GOT3 (cell line): Measurements from ENCODE around the gene IL1R1.
"Not testable (repeated sequence)": the region's sequence is repeated elsewhere in the genome, so short reads cannot be mapped to it uniquely, and the experiment has no call there.

Experiments used
- DNase-seq: peaks from one replicate; lab custom pipeline; 2025; ENCODE audit warnings: mixed read lengths; lab: John Stamatoyannopoulos, UW

IL1R1 gene, protein sequence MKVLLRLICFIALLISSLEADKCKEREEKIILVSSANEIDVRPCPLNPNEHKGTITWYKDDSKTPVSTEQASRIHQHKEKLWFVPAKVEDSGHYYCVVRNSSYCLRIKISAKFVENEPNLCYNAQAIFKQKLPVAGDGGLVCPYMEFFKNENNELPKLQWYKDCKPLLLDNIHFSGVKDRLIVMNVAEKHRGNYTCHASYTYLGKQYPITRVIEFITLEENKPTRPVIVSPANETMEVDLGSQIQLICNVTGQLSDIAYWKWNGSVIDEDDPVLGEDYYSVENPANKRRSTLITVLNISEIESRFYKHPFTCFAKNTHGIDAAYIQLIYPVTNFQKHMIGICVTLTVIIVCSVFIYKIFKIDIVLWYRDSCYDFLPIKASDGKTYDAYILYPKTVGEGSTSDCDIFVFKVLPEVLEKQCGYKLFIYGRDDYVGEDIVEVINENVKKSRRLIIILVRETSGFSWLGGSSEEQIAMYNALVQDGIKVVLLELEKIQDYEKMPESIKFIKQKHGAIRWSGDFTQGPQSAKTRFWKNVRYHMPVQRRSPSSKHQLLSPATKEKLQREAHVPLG

GRCh38 chr2:102141970-102142828 lies at the start of gene IL1R1:
IL1R1 (plus strand) TSS chr2:102142746; CDS start chr2:102157725, 14,979 bp downstream.
- DNase-seq = peak; percentile 43

- DNase-seq = no peak
Observed at GRCh38 chr2:102093662-102094061, 48.9 kb upstream of the IL1R1 start.

DNA sequence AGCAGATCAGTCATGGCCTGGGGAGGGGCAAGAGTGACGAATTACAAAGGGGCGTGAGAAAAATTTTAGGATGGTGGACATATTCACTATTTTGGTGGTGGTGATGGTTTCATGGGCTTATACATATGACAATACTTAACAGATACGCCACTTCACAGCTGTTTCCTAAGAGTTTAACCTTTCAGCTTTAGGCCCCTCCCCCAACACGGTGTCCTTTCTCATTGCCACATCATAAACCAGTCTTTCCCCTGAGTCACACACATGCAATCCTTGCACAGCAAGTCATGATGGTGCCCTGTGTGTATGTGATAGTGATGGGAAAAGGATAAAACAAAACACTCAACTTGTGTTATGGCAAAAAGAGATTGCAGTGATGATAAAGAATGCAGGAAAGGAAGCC lies 47.6 kb upstream of the IL1R1 start:
- DNase-seq = no peak

DNA sequence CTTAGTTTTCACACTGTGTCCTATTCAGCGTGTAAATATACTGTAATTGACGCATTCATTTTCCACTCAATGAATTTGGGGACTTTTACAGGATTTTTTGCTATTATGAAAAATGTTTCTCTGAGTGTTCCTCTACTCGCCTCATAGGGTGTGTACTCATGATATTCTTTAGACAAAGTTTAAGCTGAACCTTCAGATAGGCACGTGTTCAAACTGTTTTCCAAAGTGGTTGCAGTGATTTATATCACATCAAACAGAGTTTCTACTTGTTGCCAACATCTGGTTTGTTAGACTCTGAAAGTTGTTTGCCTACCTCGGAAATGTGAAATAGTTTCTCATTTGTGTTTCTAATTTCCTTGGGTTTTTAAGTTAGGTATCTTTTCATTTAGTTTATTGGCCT lies 46.4 kb upstream of the IL1R1 start:
- no peak for DNase-seq

DNA sequence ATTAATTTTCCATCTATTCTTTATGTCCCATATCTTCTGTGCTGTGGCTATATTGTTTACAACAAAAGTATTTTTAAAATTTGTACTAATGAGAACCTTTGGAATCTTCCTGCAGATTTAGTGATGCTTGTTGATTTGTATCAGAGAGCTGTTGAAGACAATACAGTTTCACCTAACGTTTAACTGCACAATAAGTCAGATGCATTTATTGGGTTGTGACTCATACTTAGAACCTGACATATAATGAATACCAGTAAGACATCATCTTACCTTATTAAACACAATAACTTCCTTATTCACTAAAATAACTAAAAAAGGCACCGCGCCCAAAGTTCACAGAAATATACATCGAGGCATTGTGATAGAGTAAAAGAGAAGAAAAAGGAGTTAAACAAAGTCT lies 43.8 kb upstream of the IL1R1 start:
- DNase-seq = no peak

DNA sequence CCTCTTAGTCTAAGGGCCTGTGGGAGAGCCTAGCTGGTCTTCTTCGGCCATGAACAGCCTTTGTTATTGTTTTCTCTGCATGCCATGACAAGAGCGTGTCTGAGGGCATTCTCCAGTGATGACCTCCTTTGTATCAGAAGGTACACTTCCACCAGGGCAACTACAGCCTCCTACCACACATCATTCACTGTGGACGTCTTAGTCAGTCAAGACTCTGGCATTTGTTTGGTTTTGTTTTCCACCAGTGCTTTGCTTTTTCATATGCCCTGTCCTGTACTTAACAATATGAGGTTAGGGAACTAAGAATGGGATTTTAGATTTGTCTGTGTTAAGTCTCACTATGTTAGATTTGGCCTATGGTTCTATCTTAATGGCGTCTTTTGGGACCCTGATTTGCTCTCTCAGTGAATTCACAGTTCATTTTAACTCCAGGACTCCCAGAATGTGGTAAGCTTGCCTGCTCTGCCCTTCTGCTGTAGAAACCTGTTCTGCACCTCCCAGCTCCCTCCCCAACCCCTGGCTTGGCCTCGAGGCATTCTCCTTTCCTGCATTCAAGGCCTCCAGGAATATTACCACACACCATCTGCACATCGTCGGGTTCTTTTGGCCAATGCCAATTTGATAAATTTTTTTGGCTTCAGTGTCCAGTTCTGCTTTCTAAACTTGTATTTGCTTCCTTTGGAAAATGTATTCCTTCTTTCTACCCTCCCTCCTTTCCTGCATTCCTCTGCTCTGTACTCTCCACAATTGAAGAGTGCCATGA lies 42.8 kb upstream of the IL1R1 start:
- no peak for DNase-seq

DNA sequence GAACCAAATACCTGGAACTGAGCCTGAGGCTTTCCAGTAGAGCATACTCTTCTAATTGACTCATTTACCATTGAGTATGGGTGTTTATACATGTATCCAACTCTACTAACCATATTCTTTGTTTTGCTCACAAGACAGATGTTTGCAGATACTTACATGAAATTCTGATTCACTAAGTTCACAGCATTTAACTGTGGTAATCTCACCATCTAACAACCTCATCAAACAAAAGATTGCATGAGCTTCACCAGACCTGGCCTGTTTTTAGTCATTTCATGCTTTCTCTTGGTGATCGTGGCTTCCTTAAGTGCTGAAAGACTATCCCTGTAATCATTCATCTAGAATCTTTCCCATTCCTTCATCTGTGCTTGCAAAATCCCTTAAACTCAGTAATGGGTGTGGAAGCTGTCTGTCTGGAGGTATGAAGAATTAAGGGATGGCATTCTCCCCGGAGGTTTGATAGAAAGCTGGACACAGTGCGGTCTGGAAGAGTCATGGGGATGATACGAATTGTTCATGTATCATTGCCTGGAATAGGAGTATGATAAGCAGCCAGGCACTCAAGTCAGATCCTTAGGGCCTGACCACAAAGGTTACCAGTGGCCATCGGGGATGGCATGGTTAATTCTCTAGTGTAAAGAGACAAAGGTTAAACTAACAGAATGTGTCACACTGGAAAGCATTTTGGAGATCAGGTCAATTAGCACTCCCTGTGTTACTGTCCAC lies 42.0 kb upstream of the IL1R1 start:
- no peak for DNase-seq

- DNase-seq = no peak
Observed at GRCh38 chr2:102101097-102101848, 41.3 kb upstream of the IL1R1 start.

DNA sequence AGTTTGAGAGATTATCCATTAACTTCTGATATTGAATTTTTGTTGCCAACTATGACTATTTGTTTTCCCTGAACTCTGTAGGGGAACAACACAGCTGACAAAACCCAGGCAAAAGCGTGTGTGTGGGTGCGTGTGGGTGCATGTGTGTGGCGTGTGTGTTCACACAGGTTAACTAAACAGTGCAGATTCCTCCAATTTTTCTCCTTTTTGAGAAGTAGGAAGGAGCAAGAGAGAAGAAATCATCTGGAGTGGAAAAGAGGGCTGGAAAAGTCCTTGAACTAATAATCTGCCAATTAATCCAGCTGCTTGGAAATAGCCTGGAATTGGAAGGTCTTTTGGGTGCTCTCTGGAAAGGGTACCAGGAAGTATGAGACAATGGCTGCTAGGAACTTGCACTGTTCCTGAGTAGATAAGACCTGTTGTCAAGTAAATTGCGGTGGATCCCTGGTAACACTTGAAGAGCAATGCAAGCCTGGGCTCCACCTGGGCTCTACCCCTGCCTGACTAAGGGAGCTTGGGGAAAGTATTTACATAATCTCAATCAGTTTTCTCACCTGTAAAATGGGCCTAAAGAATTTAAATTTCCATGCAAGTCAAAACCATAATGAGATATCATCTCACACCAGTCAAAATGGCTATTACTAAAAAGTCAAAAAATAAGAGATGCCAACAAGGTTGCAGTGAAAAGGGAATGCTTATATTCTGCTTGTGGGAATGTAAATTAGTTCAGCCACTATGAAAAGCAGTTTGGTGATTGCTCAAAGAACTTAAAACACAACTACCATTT lies 40.5 kb upstream of the IL1R1 start:
- no peak for DNase-seq

DNA sequence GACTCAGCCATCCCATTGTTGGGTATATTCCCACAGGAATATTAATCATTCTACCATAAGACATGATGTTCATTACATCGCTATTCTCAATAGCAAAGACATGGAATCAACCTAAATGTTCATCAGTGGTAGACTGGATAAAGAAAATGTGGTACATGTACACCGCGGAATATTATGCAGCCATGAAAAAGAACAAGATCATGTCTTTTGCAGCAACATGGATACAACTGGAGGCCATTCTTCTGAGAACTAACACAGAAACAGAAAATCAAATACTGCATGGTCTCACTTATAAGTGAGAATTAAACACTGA lies 40.0 kb upstream of the IL1R1 start:
- not testable (repeated sequence) for DNase-seq

DNA sequence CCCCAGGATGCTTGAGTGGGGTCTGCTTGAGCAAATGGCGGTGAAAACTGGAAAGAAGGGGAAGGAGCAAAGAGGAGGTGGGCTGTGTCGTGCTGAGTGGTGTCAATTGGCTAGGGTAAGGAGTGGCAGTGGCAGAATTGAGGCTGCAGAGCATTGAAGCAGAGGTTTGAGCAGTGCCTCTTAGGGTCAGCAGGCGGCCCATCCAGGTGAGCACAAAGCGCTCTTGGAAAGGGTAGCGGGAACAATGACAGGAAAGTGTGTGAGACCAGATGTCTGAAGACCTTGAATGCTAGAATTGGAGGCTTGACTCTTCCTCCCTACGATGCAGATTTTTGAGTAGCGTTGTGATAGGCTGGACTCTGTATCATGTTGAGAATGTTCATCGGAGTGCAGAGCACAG lies 39.3 kb upstream of the IL1R1 start:
- no peak for DNase-seq

DNA sequence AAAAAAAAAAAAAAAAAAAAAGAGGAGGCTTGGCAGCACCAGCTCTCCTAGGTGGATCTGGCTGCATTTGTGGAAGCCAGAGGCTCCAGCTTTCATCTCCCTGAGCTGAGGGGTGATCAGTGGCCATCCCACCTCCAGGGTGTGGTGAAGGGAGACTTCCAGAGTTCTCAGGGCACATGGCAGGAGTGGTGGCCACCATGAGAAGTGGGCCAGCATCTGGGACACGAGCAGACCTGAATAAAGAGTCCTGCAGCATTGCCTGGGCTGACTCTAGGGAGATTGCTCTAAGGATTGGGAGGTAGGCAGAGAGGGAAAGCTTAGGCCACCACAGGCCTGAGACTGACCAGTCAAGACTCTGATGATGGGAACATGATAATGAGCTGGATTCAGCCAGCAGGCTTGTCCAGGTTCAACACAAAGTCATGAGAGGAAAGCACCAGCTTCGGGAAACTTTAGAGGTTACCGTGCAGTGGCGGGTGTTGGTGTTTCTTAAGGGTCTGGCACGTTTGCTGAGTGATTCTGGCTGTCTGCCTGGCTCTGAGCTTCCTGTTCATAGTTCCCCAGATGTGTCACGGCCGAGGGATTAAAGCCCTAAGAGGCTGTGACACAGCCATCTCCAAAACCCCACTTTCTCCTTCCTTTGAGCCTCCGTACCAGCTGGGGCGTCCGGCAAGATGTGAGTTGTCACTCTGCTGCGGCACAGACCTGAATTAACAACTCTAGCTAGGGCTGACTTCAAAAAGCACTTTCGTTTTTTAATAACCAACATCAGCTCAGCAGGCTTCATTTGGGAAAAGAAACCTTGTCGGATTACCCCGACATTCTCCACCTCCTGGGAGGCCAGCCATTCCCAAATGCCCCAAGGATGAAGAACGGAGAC lies 38.3 kb upstream of the IL1R1 start:
- peak; percentile 31 for DNase-seq

- DNase-seq = no peak
Observed at GRCh38 chr2:102106133-102106556, 36.4 kb upstream of the IL1R1 start.

- DNase-seq = not testable (repeated sequence)
Observed at GRCh38 chr2:102106813-102107740, 35.5 kb upstream of the IL1R1 start.

DNA sequence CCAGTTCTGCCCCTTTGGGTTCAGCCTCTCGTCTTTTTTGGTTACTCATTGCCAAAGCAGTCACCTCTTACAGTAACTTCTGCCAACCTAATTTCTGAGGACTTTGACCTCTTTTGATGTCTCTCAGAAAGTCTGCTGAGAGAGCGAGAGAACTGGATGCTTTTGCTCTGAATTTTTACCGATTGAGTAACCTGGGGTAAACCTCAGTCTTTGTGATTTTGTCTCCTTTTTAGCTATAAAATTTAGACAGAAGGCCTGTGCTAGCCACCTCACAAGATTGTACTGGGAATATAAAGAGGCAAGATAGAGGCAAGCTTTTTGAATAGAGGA lies 34.8 kb upstream of the IL1R1 start:
- no peak for DNase-seq

DNA sequence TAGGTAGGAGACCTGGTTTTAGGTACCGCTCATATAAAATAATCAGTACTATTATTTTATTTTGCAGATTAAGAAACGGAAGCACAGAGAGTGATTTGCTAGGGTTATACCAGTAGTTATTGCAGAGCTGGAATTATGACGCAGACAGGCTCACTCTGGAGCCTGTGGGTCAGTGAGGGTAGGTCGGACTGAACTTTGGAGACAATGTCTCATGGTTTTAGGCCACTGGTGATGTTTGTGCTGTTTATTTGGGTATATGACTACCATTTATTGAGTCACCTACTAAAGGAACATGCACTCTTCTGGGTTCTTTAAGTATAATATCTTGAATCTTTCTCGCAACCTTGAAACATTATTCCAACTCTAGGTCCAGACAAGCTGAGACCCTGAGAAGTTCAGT lies 33.5 kb upstream of the IL1R1 start:
- no peak for DNase-seq

DNA sequence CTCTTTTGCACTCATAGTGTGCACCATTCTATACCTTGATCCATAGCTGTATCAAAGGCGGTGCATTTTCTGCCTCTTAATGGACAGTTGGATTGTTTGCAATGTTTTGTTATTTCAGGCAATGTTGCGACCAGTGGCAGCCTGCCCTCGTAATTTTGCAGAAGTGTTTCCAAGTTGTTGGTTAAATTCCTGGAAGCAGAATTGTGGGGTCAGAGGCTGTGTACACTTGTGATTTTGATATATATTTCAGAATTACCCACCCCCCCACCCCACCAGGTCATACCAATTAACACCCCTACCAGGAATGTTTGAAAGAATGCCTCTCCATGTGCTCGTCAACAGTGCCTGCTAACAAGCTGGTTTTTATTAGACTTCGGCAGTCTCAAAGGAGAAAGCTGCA lies 32.4 kb upstream of the IL1R1 start:
- no peak for DNase-seq
